NT2/D1 (cell line): Measurements from ENCODE around the gene EMILIN1.

Source experiments
- YY1 ChIP-seq: IDR thresholded peaks from 2 replicates; pipeline ENCODE4 v1.6.1; 2011; ENCODE audit not compliant: insufficient read length, insufficient read depth
- ZNF274 ChIP-seq: IDR thresholded peaks from 2 replicates; pipeline ENCODE4 v1.6.1; 2011; ENCODE audit warnings: mild to moderate bottlenecking, low read depth, low read length

DNA sequence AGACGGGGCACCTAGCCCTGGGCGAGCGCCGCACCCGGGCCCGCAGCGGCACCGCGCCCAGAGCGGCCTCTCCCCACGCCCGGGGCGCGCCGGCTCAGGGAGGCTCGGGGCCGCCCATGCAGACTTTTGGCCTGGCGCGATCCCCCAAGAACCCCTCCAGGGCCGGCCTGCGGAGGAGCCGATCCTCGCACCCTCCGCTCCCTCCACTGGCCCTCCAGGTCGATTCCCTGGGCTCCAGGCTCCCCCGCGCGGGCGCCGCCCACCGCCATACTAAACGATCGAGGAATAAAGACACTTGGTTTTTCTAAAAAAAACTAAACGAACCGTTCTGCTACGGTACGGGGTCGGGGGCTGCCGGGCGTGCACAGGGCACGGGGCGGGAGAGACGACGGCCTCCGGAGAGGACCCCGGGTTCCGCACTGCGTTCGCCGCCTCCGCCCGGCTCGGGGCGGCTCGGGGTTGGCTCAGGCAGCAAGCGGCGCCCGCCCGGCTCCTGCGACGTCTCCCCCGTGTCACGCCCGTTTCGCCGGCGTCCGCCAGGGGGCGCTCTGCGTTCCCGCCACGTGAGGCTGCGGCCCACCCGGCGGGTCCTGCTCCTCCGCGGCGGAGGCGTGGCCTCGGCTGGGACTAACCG lies 7.8 kb downstream of the EMILIN1 start:
- TF ChIP-seq YY1 (no peak), ZNF274 (no peak)
